GM18870 (cell line): ENCODE measurements around the gene FMN2.

Experiments used
- ATAC-seq: cut with Tn5 transposase; IDR thresholded peaks from one replicate; pipeline ENCODE4 v1.9.1; 2021; ENCODE audit warnings: moderate library complexity; ENCODE audit not compliant: unreplicated experiment

The FMN2 gene

DNA sequence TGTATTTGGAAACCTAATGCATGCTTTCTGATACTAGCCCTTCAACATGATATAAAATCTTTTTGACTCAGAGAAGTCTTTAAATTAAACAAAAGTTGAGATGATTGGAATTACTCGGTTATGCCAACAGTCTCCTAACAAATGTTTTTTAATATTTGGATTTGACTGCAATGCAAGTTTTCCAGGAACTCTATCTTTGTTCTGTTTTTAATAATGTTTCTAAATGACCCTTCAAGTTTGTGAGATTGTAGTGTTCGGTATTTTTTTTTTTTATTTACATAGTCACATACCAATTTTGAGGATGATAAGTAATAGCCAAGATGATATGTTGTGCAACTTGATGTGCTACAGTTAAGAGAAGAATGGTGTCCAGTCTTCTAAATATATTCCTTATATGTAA, 258.0 kb downstream of the FMN2 start:
- no peak for ATAC-seq

GRCh38 chr1:240350910-240351331, 259.2 kb downstream of the FMN2 start:
- no peak for ATAC-seq

GRCh38 chr1:240351690-240352089, 260.0 kb downstream of the FMN2 start:
- no peak for ATAC-seq

GRCh38 chr1:240352769-240353168, 261.1 kb downstream of the FMN2 start:
- no peak for ATAC-seq

- ATAC-seq: no peak
Observed at GRCh38 chr1:240356568-240356967, 264.9 kb downstream of the FMN2 start.

GRCh38 chr1:240362046-240362445, 270.4 kb downstream of the FMN2 start:
- no peak for ATAC-seq

GRCh38 chr1:240362826-240363225, 271.1 kb downstream of the FMN2 start:
- ATAC-seq: no peak

- ATAC-seq: no peak
Observed at GRCh38 chr1:240363315-240363714, 271.6 kb downstream of the FMN2 start.

GRCh38 chr1:240363914-240364313, 272.2 kb downstream of the FMN2 start:
- ATAC-seq: no peak

- no peak for ATAC-seq
Observed at GRCh38 chr1:240366636-240367035, 275.0 kb downstream of the FMN2 start.

GRCh38 chr1:240385551-240385950, 293.9 kb downstream of the FMN2 start:
- ATAC-seq: no peak

GRCh38 chr1:240385985-240386978, 294.6 kb downstream of the FMN2 start:
- no peak for ATAC-seq

DNA sequence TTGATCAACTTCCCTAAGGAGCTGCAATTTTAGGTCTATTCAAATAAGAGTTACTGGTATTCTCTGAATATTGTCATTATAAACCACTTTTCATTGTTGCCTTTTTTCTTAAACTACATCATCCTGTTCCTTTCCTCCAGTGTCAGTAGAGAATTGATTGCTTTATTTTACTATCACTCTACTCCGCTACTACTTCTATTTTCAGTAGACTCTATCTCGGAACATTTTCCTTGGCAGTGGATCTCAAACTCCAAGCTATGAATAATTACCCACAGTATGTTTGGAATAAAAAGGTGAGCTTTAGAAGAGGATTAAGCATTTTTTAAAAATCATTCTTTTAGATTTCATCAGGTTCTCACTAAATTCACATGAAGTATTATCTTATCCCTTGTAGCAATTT, 295.4 kb downstream of the FMN2 start:
- ATAC-seq: no peak

- no peak for ATAC-seq
Observed at GRCh38 chr1:240391660-240392260, 300.1 kb downstream of the FMN2 start.

DNA sequence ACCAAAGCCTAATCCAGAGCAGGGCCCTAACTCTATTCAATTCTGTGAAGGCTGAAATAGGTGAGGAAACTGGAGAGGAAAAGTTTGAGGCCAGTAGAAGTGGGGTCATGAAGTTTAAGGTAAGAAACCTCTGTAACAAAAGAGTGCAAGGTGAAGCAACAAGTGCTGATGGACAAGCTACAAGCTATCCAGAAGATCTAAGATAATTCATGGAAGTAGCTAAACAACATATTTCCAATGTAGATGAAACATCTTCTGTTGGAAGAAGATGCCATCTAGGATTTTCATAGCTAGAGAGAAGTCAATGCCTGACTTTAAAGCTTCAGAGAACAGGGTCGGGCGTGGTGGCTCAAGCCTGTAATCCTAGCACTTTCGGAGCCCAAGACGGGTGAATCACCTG, 302.7 kb downstream of the FMN2 start:
- ATAC-seq: no peak

- ATAC-seq: no peak
Observed at GRCh38 chr1:240395336-240395735, 303.7 kb downstream of the FMN2 start.

DNA sequence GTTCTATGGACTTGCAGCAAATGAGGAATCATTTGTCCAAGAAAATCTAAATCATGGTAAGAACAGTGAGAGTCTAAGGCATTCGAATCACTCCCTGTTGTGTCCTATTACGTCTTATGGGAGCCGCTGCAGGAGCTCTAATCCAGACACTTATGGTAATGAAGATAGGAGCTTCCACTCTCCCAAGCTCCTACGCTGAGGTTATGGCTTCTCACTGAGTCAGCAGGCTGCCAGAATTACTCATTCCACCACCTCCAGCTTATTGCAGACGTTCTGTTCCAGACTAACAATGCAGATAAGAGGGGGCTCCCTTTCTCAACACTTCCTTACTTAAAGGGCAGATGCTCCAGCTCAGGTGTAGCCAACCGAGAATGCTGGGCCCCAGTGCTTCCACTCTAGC, 307.7 kb downstream of the FMN2 start:
- ATAC-seq: no peak

GRCh38 chr1:240401731-240402130, 310.0 kb downstream of the FMN2 start:
- no peak for ATAC-seq

DNA sequence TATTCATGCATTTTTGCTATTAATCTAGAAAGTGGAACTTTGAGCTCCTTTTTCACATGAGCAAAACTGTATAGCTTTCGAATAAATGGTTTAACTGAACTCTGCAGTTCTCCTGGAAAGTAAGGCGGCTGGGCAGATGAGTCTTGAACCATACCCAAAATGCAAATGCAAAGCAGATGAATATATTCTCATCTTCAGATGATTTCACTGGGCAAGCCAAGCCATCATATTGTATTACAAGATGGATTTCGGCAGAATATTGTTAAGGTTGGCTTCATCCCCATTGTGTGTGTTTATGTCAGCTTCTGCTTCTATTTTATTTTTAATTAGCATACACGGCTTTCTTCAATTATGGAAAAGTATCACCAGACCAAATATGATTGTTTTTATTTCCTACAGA, 310.6 kb downstream of the FMN2 start:
- no peak for ATAC-seq

GRCh38 chr1:240404286-240404685, 312.6 kb downstream of the FMN2 start:
- no peak for ATAC-seq

GRCh38 chr1:240405751-240406150, 314.1 kb downstream of the FMN2 start:
- no peak for ATAC-seq

DNA sequence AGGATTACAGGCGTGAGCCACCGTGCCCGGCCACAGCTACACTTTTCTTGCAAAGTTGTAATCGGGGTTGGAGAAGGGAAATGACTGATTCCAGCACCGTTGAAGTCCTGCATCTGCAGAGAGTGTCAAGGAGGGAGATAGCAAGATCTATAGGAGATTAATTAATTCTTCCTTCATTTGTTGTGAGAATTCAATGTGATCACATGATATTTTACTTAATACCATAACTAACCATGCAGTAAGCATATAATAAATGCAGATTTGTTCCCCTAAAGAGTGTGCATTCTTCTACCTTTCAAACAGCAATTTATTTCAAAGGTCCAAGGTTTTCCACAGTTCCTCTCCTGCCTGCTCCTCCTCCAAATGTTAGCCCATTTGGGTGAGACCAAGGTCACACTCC, 315.7 kb downstream of the FMN2 start:
- no peak for ATAC-seq
